ENCODE data around the gene RNF224. TPM values are rescaled to one million over a fixed set of nuclear protein-coding genes. Genes with fewer than 3 reads are reported as not detected.

RNF224 gene
- total and polyA plus RNA-seq, 2 experiments from 2014 or later, result 0.63 TPM; not detected in 1

- no peak for TF ChIP-seq ZNF462 (CRISPR knock-in tag; IDR thresholded peaks at IDR 0.05)
- TF ChIP-seq STAT1 (IDR thresholded peaks at IDR 0.05; ENCODE audit: unreplicated experiment), result no peak
- TF ChIP-seq ZNF114 (CRISPR knock-in tag; IDR thresholded peaks at IDR 0.05), result no peak
- no peak for TF ChIP-seq POLR2AphosphoS5 (IDR thresholded peaks at IDR 0.05; ENCODE audit: low read depth)
- TF ChIP-seq CTCF (conservative IDR thresholded peaks at IDR 0.05; ENCODE audit: low read depth in 2 of 2), result no peak
- no peak for TF ChIP-seq ZNF331 (CRISPR knock-in tag; IDR thresholded peaks at IDR 0.05; ENCODE audit: low read depth)
- no peak for TF ChIP-seq CREB1 (CRISPR knock-in tag; IDR thresholded peaks at IDR 0.05; ENCODE audit: low read depth)
- TF ChIP-seq EZH2 (IDR thresholded peaks at IDR 0.05; ENCODE audit: low read depth, unreplicated experiment), result no peak
- no peak for TF ChIP-seq JUNB (IDR thresholded peaks at IDR 0.05; ENCODE audit: unreplicated experiment)
- TF ChIP-seq EZH2phosphoT487 (IDR thresholded peaks at IDR 0.05; ENCODE audit: unreplicated experiment), result no peak
- TF ChIP-seq NANOG (IDR thresholded peaks at IDR 0.05; ENCODE audit: borderline replicate concordance), result no peak
Measured at GRCh38 chr9:137263506-137263905, 36.2 kb downstream of the RNF224 start (continued).
